Eye (tissue), 1 donor: Measurements from ENCODE around the gene UBE2Q2.
A peak's percentile ranks its signal among the peaks of the same experiment; 100 is the strongest.

Source experiments
- DNase-seq: peaks from one replicate; pipeline ENCODE4 v3.0.0-alpha.2; 2015

Gene UBE2Q2

GRCh38 chr15:75928680-75929608 lies 85.7 kb downstream of the UBE2Q2 start:
- peak; percentile 50 for DNase-seq

- no peak for DNase-seq
Observed at GRCh38 chr15:75929799-75930565, 86.7 kb downstream of the UBE2Q2 start.

GRCh38 chr15:75930866-75931265 lies 87.6 kb downstream of the UBE2Q2 start:
- no peak for DNase-seq

GRCh38 chr15:75942464-75942863 lies 99.2 kb downstream of the UBE2Q2 start:
- DNase-seq = no peak

GRCh38 chr15:75943246-75943645 lies 100.0 kb downstream of the UBE2Q2 start:
- no peak for DNase-seq

- no peak for DNase-seq
Observed at GRCh38 chr15:75943713-75944215, 100.5 kb downstream of the UBE2Q2 start.

GRCh38 chr15:75945953-75946352 lies 102.7 kb downstream of the UBE2Q2 start:
- no peak for DNase-seq

GRCh38 chr15:75947092-75947491 lies 103.8 kb downstream of the UBE2Q2 start:
- DNase-seq = no peak

- no peak for DNase-seq
Observed at GRCh38 chr15:75948761-75949296, 105.6 kb downstream of the UBE2Q2 start.
